HG03469 (cell line): ENCODE data around the gene EIF3J.
"Not testable (repeated sequence)": the region's sequence is repeated elsewhere in the genome, so short reads cannot be mapped to it uniquely, and the experiment has no call there.

Experiments used
- ATAC-seq: cut with Tn5 transposase; IDR thresholded peaks from one replicate; pipeline ENCODE4 v1.9.1; 2021; ENCODE audit warnings: mild to moderate bottlenecking, moderate library complexity, moderate number of reproducible peaks; ENCODE audit not compliant: unreplicated experiment

The EIF3J gene

DNA sequence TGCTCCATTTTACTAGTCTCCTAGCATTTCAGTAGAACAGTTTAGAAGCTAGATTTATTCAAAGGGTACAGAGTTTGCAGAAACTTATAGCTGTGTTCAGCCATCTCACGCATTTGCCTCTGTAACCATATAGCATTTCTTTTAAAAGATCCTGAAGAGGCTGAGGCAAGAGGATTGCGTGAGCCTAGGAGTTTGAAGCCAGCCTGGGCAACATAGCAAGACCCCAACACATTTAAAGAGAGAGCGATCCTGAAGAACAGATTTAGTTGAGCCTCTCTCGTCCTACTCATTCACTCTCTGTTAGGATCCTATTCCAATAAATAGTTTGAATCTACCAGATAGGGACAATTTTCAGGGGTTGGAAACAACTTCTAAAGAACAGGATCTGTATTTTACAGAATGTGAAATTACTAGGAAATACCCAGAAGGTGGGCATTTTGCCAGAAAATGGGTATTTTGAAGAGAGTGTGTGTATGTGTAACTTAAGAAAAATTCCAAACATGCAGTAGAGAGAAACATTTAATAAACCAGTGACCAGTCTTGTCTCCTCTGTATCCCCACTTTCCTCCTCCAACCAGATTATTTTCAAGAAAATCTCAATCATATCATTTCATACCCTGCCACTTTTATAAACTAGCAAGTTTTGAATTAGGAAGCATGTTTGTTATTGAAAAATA is 4.5 kb downstream of the EIF3J start:
- no peak for ATAC-seq

- no peak for ATAC-seq
Observed at GRCh38 chr15:44542596-44542995, 5.6 kb downstream of the EIF3J start.

- not testable (repeated sequence) for ATAC-seq
Observed at GRCh38 chr15:44544745-44545144, 7.8 kb downstream of the EIF3J start.

- peak; percentile 64 for ATAC-seq
Observed at GRCh38 chr15:44545913-44546802, 9.2 kb downstream of the EIF3J start.

- ATAC-seq, result not testable (repeated sequence)
Observed at GRCh38 chr15:44549152-44549551, 12.2 kb downstream of the EIF3J start.

DNA sequence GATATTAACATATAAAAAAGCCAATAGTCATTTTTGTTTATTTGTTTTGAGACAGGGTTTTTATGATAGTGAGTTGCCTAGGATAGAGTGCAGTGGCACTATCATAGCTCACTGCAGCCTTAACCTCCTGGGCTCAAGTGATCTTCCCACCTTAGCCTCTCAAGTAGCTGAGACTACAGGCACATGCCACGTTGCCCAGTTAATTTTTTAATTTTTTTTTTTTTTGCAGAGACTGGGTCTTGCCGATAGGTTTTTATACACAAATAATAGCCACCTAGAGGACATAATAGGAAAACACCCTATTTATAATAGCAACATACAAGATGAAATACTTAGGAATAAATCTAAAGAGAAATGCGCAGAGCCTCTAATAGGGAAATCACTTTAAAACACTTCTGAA is 13.3 kb downstream of the EIF3J start:
- no peak for ATAC-seq

DNA sequence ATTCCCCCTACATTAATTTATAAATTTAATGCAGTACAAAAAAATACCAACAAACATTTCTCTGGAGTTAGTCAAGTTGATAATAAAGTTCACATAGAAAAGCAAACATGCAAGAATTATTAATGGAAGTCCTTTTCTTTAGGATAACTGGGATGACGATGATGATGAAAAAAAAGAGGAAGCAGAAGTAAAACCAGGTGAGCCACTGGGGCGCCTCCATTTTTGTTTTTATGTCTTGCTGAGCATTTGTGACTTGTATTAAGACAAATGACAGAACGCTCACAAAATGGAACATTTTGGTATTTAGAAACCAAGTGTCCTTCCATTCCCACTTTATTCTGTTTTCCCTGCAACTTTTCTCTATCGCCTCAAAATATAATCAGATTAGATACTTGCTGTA is 13.8 kb downstream of the EIF3J start:
- no peak for ATAC-seq

DNA sequence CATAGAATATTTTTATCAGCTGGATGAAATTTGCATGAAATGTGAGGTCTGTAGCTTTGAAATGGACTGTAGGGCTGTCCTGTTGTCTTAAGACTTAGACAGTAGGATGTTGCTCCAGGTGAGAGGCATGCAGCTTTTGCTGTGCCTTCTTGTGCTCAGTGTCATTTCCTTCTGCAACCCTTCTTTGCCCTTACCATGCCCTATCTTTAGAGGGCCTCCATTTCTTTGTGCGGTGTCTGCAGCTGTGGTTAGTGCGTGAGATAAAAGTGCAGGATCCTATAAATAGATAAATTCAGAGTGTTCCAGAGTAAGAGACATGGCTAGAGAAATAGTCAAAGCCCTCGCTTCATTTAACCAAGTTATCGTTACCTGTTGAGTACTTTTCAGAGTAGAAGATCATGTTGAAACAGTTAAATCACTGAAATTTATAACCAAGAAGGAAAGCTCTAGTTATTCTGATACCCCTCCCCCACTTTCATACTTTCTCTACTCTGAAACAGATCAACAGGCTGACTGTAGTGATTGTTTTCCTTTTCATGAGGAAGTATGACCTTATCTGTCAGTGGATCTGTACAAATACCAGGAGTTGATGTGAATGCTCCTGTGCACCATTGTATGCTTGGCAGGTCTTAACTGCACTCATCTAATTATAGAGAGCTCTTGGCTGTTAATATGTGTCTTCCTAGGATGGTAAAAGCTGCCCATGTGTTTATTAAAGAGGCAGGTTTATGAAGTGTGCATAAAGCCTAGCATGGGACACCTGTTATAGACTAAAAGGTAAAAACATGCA is 18.2 kb downstream of the EIF3J start:
- no peak for ATAC-seq

DNA sequence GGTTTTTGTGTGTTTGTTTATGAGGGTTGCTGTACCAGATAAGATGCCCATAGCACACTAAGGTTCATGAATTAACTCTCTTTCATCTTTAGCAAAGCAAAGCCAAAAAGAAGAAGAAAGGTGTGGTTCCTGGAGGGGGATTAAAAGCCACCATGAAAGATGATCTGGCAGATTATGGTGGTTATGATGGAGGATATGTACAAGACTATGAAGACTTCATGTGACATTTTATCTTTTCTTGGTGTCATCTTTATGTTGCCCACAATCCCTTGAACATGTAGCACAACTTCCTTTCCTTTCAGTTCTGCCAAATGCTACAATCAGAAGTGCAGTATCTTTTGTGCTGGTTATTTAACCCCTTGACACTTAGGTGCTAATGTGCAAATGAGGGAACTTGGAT is 24.0 kb downstream of the EIF3J start:
- ATAC-seq, result not testable (repeated sequence)

GRCh38 chr15:44565387-44566154 is 28.6 kb downstream of the EIF3J start:
- no peak for ATAC-seq

DNA sequence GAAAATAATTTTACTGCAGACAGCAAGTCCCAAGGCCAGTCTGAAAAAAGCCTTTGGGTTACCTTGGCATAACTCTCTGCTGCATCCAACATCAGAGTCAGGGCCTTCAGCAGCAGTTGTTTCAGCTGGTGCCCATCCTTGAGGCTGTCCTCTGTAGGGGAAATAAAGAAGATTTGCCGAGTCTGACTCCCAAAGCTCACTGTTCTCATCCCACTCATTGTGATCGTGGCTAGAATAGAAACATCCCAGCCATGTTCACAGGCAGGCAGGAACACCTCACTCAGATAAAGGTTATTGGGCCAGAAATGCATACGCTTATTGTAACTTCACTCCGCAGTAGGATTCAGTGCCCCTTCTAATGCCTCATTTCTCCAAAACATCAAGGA is 29.2 kb downstream of the EIF3J start:
- no peak for ATAC-seq

DNA sequence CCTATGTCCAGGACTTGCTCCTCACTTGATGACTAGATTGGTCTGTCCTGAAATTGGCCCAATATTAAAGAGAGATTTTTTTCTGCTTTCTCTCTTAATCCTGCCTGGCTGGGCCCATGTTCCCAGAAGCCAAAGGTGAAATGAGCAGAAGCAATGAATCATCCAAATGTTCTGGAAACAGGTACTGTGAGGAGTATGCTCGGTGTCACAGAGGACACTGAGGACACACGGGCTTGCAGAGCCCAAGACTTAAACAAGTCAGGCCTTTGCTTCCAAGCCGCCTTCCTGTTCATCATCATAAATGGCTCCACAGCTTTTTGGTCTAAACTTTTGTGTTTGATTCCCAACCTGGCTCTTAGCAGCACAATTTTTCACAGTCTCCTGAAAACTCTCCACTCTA is 31.4 kb downstream of the EIF3J start:
- no peak for ATAC-seq

DNA sequence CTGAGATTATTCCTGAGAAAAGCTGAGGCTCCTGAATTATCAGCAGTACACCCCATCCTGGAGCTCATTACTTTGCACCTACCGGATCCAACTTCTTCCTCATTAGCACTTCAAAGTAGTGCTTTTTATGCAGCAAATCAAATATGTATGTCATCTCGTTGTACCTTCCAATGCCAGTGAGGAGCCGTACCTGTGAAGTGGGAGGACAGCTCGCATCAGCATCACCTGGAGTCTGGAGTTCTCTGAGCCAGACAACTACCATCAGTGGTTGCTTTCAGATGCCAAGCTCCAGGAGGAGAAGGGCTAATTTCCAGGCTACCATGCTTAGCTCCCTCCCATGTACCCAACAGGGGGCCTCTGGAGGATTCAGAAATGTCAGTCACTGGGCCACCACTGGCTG is 32.4 kb downstream of the EIF3J start:
- ATAC-seq, result no peak

GRCh38 chr15:44570361-44570760 is 33.4 kb downstream of the EIF3J start:
- no peak for ATAC-seq

DNA sequence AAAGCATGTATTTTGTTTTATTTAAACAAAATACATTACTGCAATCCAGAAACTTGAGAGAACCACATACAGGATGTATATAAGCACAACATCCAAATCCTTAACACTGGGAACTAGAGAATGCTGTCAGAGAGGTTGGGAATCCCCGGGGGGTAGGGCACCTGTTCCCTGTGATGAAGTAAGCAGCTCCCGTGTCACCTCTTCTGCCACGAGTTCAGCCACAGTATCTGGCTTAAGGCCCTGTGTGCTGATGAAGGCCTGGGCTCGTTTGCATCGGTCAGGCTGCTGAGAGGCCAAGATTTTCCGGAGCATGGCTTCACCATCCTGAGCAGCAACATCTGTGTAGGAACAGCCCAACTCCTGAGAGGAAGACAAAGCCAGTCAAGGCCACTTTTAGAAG is 36.4 kb downstream of the EIF3J start:
- ATAC-seq, result no peak

DNA sequence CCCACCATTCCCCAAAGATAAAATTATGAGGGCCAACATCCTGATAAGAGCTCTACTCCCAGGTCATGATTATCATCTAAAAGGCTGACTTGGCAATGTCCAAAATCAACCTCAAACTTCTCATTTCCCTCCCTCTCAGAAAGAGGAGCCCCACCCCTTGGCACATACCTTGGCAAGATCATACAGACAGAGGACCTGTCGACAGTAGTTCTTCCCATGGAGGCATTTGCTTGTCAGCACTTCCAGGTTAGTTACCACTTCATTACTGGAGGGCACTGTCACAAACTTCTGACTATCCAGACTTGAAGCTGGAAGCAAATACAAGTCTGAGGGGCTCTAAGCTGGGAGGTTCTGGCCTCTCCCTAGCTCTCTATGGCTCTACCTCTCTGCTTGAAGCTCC is 37.8 kb downstream of the EIF3J start:
- ATAC-seq, result no peak

DNA sequence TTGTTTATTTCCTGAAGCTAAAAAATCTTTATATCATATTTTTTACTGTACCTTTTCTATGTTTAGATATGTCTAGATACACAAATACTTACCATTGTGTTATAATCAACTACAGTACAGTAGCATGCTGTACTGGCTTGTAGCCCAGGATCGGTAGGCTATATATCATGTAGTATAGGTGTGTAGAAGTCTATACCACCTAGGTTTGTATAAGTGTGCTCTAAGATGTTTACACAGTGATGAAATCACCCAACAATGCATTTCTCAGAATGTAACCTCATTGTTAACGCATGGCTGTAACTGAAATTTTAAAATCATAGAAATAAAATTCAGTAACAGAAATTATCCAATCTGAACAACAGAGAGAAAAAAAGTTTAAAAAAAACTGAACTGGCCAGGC is 43.2 kb downstream of the EIF3J start:
- no peak for ATAC-seq

DNA sequence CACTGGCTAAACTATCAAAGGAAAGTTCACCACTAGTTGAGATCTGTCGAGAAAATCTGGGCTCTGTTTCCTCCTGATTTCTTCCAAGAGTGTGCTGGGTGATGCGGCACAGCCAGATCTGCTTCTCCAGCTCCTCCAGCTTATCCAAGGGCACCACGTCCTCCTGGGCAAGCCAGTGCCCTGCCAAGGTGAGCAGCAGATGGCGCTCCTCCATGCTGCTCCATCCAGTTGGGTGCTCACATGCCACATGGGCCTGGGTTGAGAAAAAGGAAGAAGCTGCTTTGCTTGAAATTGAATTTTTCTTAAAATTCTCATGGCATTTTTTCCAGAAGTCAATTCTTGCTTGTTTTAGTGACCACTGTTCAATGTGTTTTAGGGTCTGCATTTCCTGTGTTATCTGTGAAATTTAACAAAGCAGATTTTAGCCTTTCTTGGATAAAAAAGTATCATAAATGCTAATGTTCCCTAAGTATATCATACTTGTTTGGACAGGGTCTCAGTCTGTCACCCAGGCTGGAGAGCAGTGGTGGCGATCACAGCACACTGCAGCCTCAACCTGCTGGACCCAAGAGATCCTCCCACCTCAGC is 47.3 kb downstream of the EIF3J start:
- no peak for ATAC-seq

GRCh38 chr15:44585633-44586032 is 48.7 kb downstream of the EIF3J start:
- ATAC-seq, result no peak

- no peak for ATAC-seq
Observed at GRCh38 chr15:44588541-44588940, 51.6 kb downstream of the EIF3J start.
